Uterus (tissue), 4 donors: Measurements from ENCODE around the gene TMEM222. TPM values are rescaled to one million over a fixed set of nuclear protein-coding genes. Genes with fewer than 3 reads are reported as not detected.

Experiments used
- DNase-seq, 2 donors: peaks; one replicate each; pipeline ENCODE4 v3.0.0-alpha.2; 2019 to 2020
- H3K27ac ChIP-seq, 2 donors: fragments of 200-600 bp; sonication (generic); 1 replicate in 1 of 2; 2 replicates in 1 of 2; pipeline ENCODE4 v1.5.1; 2016 to 2018
- H3K27me3 ChIP-seq, 2 donors: fragments of 200-600 bp; sonication (generic); one replicate each; pipeline ENCODE4 v1.5.1; 2018 to 2019; ENCODE audit warnings: control low read depth in 1 of 2
- H3K36me3 ChIP-seq, 2 donors: fragments of 200-600 bp; sonication (generic); one replicate each; pipeline ENCODE4 v1.5.1; 2019; ENCODE audit warnings: control low read depth in 1 of 2
- H3K4me1 ChIP-seq, 2 donors: fragments of 200-600 bp; sonication (generic); one replicate each; pipeline ENCODE4 v1.5.1; 2018 to 2019; ENCODE audit warnings: control low read depth in 1 of 2
- H3K4me3 ChIP-seq, 2 donors: fragments of 200-600 bp; sonication (generic); 1 replicate in 1 of 2; 2 replicates in 1 of 2; pipeline ENCODE4 v1.5.1; 2018 to 2019; ENCODE audit warnings: mild to moderate bottlenecking in 1 of 2
- H3K9me3 ChIP-seq, 2 donors: fragments of 200-600 bp; sonication (generic); one replicate each; pipeline ENCODE4 v1.5.1; 2019; ENCODE audit warnings: control low read depth in 1 of 2
- POLR2A ChIP-seq, 2 donors: fragments of 450-650 bp; IDR thresholded peaks; one replicate each; pipeline ENCODE4 v1.6.1; 2016; ENCODE audit warnings: antibody characterized with exemption in 2 of 2, mild to moderate bottlenecking in 1 of 2, moderate library complexity in 1 of 2
- intact Hi-C: fragments of 100-400 bp; cut with DNase I; formaldehyde crosslinking; loops from one replicate; pipeline ENCODE4 v1.15.1; 2023; ENCODE audit warnings: low total_unique reads
- total RNA-seq, 4 donors: library from RNA; depleted of rRNA in 3 of 4; stranded (reverse); fragments of >200 nt in 3 of 4; gene quantifications; one replicate each; pipeline versions ENCODE4 v1.1.0 to v1.2.4, GENCODE V29; 2014 to 2023
- TF ChIP-seq, protein P1 (sequence below), 4 experiments: fragments of 200-600 bp in 2 of 4; fragments of 450-650 bp in 2 of 4; sonication (generic) in 2 of 4; IDR thresholded peaks; one replicate each; pipeline ENCODE4 v1.5.1; 2016 to 2019; ENCODE audit warnings: antibody characterized with exemption in 4 of 4, mild to moderate bottlenecking in 2 of 4, moderate library complexity in 1 of 4
- donor health status: DM: yes; HTN: yes; CAD: no.

The TMEM222 gene
- total RNA-seq, 4 donors from 2014 or later = 9.7 to 43.9 (median 18.6) TPM

DNA sequence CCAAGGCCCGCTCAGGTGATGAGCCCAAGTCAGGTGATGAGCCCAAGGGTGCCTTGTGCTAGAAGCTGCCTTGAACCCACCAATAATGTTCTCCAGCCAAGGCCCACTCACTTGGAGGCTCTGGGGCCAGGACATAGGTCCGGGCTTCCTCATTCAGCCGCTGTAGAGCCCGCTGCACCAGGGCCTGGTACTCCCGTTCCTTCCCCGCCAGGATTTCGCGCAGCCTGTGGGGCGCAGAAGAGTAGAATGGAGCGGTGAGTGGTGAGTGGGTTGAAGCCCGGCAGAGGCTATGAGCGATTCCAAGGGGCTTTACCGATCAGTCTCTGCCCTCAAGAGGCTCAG is 34.3 kb downstream of the TMEM222 start:
- Histone ChIP-seq H3K4me1 (no peaks in the 10 kb centered on the region), H3K27ac (no peak overlapping the region), H3K9me3 (no peaks in the 10 kb centered on the region), H3K36me3 (no peaks in the 10 kb centered on the region), H3K27me3 (no peaks in the 10 kb centered on the region), H3K4me3 (no peak overlapping the region)
- DNase-seq = no peak
- intact Hi-C loops = loop anchor here (5.0 kb wide), 1 partner anchor 36 kb away; the partner anchor contains the start of gene GPR3
- TF ChIP-seq, protein P1, sequence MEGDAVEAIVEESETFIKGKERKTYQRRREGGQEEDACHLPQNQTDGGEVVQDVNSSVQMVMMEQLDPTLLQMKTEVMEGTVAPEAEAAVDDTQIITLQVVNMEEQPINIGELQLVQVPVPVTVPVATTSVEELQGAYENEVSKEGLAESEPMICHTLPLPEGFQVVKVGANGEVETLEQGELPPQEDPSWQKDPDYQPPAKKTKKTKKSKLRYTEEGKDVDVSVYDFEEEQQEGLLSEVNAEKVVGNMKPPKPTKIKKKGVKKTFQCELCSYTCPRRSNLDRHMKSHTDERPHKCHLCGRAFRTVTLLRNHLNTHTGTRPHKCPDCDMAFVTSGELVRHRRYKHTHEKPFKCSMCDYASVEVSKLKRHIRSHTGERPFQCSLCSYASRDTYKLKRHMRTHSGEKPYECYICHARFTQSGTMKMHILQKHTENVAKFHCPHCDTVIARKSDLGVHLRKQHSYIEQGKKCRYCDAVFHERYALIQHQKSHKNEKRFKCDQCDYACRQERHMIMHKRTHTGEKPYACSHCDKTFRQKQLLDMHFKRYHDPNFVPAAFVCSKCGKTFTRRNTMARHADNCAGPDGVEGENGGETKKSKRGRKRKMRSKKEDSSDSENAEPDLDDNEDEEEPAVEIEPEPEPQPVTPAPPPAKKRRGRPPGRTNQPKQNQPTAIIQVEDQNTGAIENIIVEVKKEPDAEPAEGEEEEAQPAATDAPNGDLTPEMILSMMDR (IDR thresholded peaks at IDR 0.05) = no peak
- no peak for TF ChIP-seq POLR2A (IDR thresholded peaks at IDR 0.05)

DNA sequence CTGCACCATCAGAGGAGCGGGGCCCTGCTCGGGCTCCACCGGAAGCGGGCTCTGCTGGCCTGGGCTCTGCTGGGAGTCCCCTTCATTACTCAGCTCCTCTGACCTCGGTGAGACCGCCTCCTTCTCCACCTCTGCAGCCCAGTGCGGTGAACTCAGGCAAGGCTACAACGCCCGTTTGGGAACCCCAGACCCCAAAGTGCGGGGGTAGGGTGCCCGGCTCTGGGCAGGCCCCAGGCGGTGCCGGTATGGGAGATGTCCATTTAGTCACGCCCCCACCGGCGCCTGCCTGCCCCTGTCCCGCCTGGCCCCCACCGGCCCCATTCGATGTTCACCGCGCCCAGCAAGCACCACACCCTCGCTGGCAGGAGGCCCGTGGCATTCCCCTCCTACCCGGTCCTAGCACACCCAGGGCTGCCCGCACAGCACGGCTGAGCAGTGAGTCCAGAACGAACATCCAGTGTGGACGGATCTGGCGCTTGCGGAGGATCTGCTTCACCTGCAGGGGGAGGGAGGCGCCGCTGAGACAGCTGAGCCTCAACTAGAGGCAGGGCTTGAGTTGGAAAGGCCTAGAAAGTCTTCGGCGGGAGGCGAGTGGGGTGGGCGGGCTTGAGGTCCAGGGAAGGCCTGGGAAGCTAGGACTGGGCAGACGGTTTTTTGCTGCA is 34.8 kb downstream of the TMEM222 start:
- H3K27me3 ChIP-seq = no peaks in the 10 kb centered on the region

DNA sequence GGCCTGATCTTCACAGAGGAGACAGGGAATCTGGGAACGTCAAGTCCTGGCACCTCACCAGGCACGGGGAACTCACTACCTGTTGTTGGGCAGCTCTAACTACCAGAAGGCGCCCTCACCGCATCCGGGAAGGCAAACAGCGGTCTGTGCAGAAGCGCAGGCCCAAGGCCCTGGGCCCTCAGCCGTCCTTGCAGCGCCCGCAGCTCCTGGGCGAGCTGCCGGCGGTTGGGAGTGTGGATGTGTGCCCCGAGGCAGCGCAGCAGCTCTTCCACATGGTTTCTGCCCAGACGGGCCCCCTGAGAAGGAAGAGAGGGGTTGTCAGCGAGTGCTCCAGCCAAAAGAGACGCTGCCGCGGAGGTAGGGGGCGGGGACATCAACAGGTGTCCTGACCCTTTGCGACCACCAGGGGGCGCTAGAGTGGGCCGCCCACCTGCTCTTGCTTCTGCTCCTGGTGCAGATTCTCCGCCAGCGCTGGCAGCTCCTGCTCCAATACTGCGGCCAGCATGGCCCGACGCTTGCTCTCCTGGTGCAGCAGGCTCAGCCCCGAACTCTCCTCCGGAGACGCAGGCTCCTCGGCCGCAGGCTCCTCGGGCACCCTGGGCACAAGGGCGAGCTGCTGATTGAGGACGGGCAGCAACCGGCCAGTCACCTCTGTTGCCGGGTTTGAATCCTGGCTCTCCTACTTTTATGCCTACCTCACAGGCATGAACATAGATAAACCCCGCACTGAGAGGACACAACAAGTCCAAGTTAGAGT is 35.5 kb downstream of the TMEM222 start:
- H3K27me3 ChIP-seq = no peaks in the 10 kb centered on the region
- no peak overlapping the region for H3K27ac ChIP-seq
- DNase-seq = peak; percentile 74 to 77
- no peaks in the 10 kb centered on the region for H3K9me3 ChIP-seq
- H3K36me3 ChIP-seq = no peaks in the 10 kb centered on the region
- intact Hi-C loops = loop anchor here (5.0 kb wide), 1 partner anchor 35 kb away; the partner anchor contains the start of gene GPR3
- H3K4me3 ChIP-seq = no peak overlapping the region
- H3K4me1 ChIP-seq = no peaks in the 10 kb centered on the region
- TF ChIP-seq, protein P1 (IDR thresholded peaks at IDR 0.05) = peak; percentile 94 to 97 (median 96)
- peak in 1 of 2 donors; percentile 19 for TF ChIP-seq POLR2A (IDR thresholded peaks at IDR 0.05)

More for the DNA sequence above, 34.8 kb downstream of the TMEM222 start:
- no peaks in the 10 kb centered on the region for H3K4me1 ChIP-seq
- H3K9me3 ChIP-seq = no peaks in the 10 kb centered on the region
- TF ChIP-seq, protein P1 (IDR thresholded peaks at IDR 0.05) = no peak
- TF ChIP-seq POLR2A (IDR thresholded peaks at IDR 0.05) = no peak
- H3K4me3 ChIP-seq = no peak overlapping the region
- intact Hi-C loops = loop anchor here (5.0 kb wide), 1 partner anchor 36 kb away; the partner anchor contains the start of gene GPR3
- no peak overlapping the region for H3K27ac ChIP-seq
- H3K36me3 ChIP-seq = no peaks in the 10 kb centered on the region
- no peak for DNase-seq

DNA sequence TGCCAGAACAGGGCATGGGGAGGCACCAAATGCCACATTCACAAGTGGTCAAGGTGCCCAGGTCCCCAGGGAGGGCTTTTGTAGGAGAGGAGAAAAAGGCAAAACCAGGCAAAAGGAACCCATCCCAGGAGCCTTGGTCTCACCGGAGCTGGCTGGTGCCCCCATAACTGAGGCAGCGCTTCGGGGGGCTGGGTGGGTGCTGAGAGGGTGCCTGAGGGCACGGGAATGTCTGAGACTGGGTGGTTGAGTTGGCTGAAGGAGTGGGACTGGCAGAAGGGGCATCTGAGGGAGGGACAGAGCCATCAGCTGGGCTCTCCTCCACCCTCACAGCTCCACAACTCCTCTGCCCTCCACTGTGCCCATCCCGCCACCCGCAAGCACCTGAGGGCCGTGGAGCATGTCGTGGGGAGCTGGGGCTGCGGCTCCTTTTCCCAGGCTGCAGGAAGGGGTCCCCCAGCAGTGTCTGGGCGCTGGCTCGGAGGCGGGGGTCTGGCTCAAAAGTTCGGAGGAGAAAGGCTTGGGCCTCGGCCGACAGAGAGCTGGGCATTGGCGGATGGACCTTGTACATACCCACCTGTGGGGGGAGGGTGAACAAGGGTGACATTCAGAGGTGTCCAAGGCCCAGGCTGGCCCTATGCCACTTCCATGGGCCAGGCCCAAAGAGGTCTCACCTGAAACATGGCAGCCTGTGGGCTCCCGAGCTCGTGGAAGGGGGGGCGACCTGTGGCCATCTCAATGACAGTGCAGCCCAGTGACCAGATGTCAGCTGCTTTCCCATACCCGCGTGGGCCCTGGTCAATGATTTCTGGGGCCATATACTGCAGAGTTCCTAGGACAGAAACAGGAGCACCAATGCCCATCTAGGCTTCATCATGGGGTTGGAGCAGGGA is 36.3 kb downstream of the TMEM222 start:
- Histone ChIP-seq H3K4me3 (no peak overlapping the region), H3K27me3 (no peaks in the 10 kb centered on the region), H3K4me1 (no peaks in the 10 kb centered on the region), H3K27ac (no peak overlapping the region), H3K9me3 (no peaks in the 10 kb centered on the region), H3K36me3 (no peaks in the 10 kb centered on the region)
- intact Hi-C loops = loop anchor here (5.0 kb wide), 1 partner anchor 34 kb away; the partner anchor contains the start of gene GPR3
- TF ChIP-seq POLR2A (IDR thresholded peaks at IDR 0.05) = peak in 1 of 2 donors; percentile 8
- TF ChIP-seq, protein P1 (IDR thresholded peaks at IDR 0.05) = no peak
- DNase-seq = no peak
